H1 (cell line): ENCODE data around the gene GPC6. TPM values are rescaled to one million over a fixed set of nuclear protein-coding genes. Genes with fewer than 3 reads are reported as not detected.

ENCODE experiments used
- ATF3 ChIP-seq: IDR thresholded peaks from 2 replicates; pipeline ENCODE4 v1.6.1; 2011; ENCODE audit warnings: low read depth, mild to moderate bottlenecking, low read length; ENCODE audit not compliant: insufficient read depth
- BACH1 ChIP-seq: IDR thresholded peaks from 2 replicates; pipeline ENCODE4 v1.6.1; 2012; ENCODE audit warnings: low read length, improper control_type of control experiment
- CBX5 ChIP-seq: fragments of 300-800, 300-1000 bp; sonication (generic); IDR thresholded peaks from 2 replicates; pipeline ENCODE4 v1.7.1; 2016; ENCODE audit warnings: antibody characterized with exemption, low read length, low read depth
- CTCF ChIP-seq, 3 experiments: IDR thresholded peaks; 1 replicate in 2 of 3; 2 replicates in 1 of 3; pipeline versions ENCODE4 v1.5.1 to v1.6.1; 2011; ENCODE audit warnings: low read length in 3 of 3, mild to moderate bottlenecking in 3 of 3, inconsistent platforms in 2 of 3, low read depth in 1 of 3, moderate library complexity in 1 of 3; ENCODE audit not compliant: insufficient read depth in 1 of 3; ENCODE audit errors: control extremely low read depth in 1 of 3
- SP1 ChIP-seq: IDR thresholded peaks from 2 replicates; pipeline ENCODE4 v1.6.1; 2011; ENCODE audit warnings: low read depth, low read length
- SUZ12 ChIP-seq: fragments of 200-600 bp; sonication (generic); IDR thresholded peaks from 2 replicates; pipeline ENCODE4 v1.6.1; 2012; ENCODE audit warnings: mild to moderate bottlenecking, inconsistent platforms, low read length, moderate library complexity, mixed read lengths
- TEAD4 ChIP-seq: IDR thresholded peaks from 2 replicates; pipeline ENCODE4 v1.6.1; 2012; ENCODE audit warnings: low read depth, low read length, inconsistent platforms, mixed read lengths
- polyA plus RNA-seq, 7 experiments: library from polyadenylated mRNA; depleted of rRNA in 3 of 7; stranded (reverse) in 5 of 7; unstranded in 2 of 7; fragments of >200 nt in 5 of 7; fragments of 200-250 nt in 2 of 7; gene quantifications; 1 replicate in 5 of 7; 2 replicates in 1 of 7; 4 replicates in 1 of 7; pipeline versions ENCODE4 v1.2.1 to v1.2.3, GENCODE V29; 2011 to 2013; ENCODE audit warnings: missing spikeins in 2 of 7, mixed read lengths in 2 of 7
- total RNA-seq: library from RNA; stranded (reverse); fragmentation: NEBNext Ultra II Directional; extraction: Animal tissue kit (Norgen Biotek cat#: 25700); gene quantifications from 2 replicates; pipeline ENCODE4 v1.2.1, GENCODE V29; 2021

GPC6 gene
- total and polyA plus RNA-seq, 2 of the 8 experiments (the other 6 are each of a cell fraction or from before 2014, with no cell fraction given) = 5.4 to 12.0 TPM

GRCh38 chr13:94233401-94233800, 1006.8 kb downstream of the GPC6 start (continued):
- TF ChIP-seq CTCF (IDR thresholded peaks at IDR 0.05; ENCODE audit: control extremely low read depth in 1 of 3, insufficient read depth in 1 of 3, low read depth in 1 of 3, low read length in 3 of 3) (no peak), ATF3 (no peak), SP1 (no peak), TEAD4 (no peak), SUZ12 (no peak), CBX5 (no peak), BACH1 (no peak)
